Measurements from ENCODE around the gene NRL.

- TF ChIP-seq BACH1 (IDR thresholded peaks at IDR 0.05; ENCODE audit: borderline replicate concordance) (no peak), POLR2A (IDR thresholded peaks at IDR 0.05; ENCODE audit: low read depth, low read length) (no peak), CTCF (IDR thresholded peaks at IDR 0.05 in 2 of 3, conservative IDR thresholded peaks at IDR 0.05 in 1 of 3; ENCODE audit: control insufficient read depth in 2 of 3, extremely low read depth in 1 of 3, insufficient read depth in 1 of 3, low read depth in 3 of 3, low read length in 3 of 3) (no peak), RAD21 (IDR thresholded peaks at IDR 0.05; ENCODE audit: insufficient read depth, low read depth, low read length) (no peak), EZH2 (IDR thresholded peaks at IDR 0.05; ENCODE audit: borderline replicate concordance, control insufficient read depth, low read depth, low read length) (no peak), SP1 (IDR thresholded peaks at IDR 0.05; ENCODE audit: low read depth, low read length) (no peak), SREBF2 (IDR thresholded peaks at IDR 0.05; ENCODE audit: low read length) (no peak), POLR2AphosphoS5 (IDR thresholded peaks at IDR 0.05; ENCODE audit: low read length) (no peak), SMC3 (IDR thresholded peaks at IDR 0.05; ENCODE audit: borderline replicate concordance, low read length) (no peak), NR2C2 (IDR thresholded peaks at IDR 0.05; ENCODE audit: borderline replicate concordance, control insufficient read depth, insufficient read length, low read depth) (no peak), TCF3 (IDR thresholded peaks at IDR 0.05; ENCODE audit: borderline replicate concordance, insufficient read depth, low read depth, low read length) (no peak), CREM (IDR thresholded peaks at IDR 0.05; ENCODE audit: low read depth) (no peak), HDAC6 (IDR thresholded peaks at IDR 0.05; ENCODE audit: unreplicated experiment) (no peak), ETV6 (conservative IDR thresholded peaks at IDR 0.05 in 1 of 2, IDR thresholded peaks at IDR 0.05 in 1 of 2; ENCODE audit: borderline replicate concordance in 1 of 2, low read depth in 1 of 2) (no peak)
These were observed 44.2 kb downstream of the NRL start for GRCh38 chr14:24070285-24071143.

Data from GM12878 (cell line).